Tibial artery (tissue), 4 donors: ENCODE measurements around the gene FNDC3A.

Source experiments
- DNase-seq, 2 donors: peaks; one replicate each; pipeline ENCODE4 v3.0.0-alpha.2; 2019
- H3K27ac ChIP-seq, 2 donors: fragments of 200-600 bp; sonication (generic) in 1 of 2; 1 replicate in 1 of 2; 2 replicates in 1 of 2; pipeline ENCODE4 v1.5.1; 2018 to 2019; ENCODE audit warnings: mild to moderate bottlenecking in 1 of 2
- H3K27me3 ChIP-seq, 2 donors: fragments of 200-600 bp; sonication (generic) in 1 of 2; one replicate each; pipeline versions ENCODE4 v1.5.1 to v1.6.0; 2016 to 2019
- H3K36me3 ChIP-seq, 3 donors: fragments of 200-600 bp; sonication (generic) in 2 of 3; one replicate each; pipeline ENCODE4 v1.5.1; 2016 to 2019; ENCODE audit warnings: mild to moderate bottlenecking in 2 of 3
- H3K4me1 ChIP-seq, 4 donors: fragments of 200-600 bp; sonication (generic) in 2 of 4; 1 replicate in 3 of 4; 2 replicates in 1 of 4; pipeline ENCODE4 v1.5.1; 2016 to 2019
- H3K4me3 ChIP-seq, 2 donors: fragments of 200-600 bp; sonication (generic) in 1 of 2; 1 replicate in 1 of 2; 2 replicates in 1 of 2; pipeline ENCODE4 v1.5.1; 2018 to 2019; ENCODE audit warnings: mild to moderate bottlenecking in 2 of 2
- H3K9me3 ChIP-seq, 3 donors: fragments of 200-600 bp; sonication (generic) in 1 of 3; one replicate each; pipeline ENCODE4 v1.5.1; 2016 to 2019
- CTCF ChIP-seq, 2 experiments: fragments of 200-600 bp in 1 of 2; fragments of 450-650 bp in 1 of 2; IDR thresholded peaks; one replicate each; pipeline ENCODE4 v1.5.1; 2017 to 2019; ENCODE audit warnings: antibody characterized with exemption in 2 of 2, mild to moderate bottlenecking in 1 of 2, moderate library complexity in 1 of 2
- intact Hi-C: fragments of 100-400 bp; cut with DNase I; formaldehyde crosslinking; loops from one replicate; pipeline ENCODE4 v1.15.0; 2023; ENCODE audit warnings: low total_unique reads

FNDC3A gene

GRCh38 chr13:49040872-49041271 lies 65.2 kb downstream of the FNDC3A start:
- no peak overlapping the region for H3K4me3 ChIP-seq
- H3K9me3 ChIP-seq = no peaks in the 10 kb centered on the region
- no peak for TF ChIP-seq CTCF (IDR thresholded peaks at IDR 0.05)
- H3K4me1 ChIP-seq = no peaks in the 10 kb centered on the region
- intact Hi-C loops = no loop called here
- H3K27ac ChIP-seq = no peak overlapping the region
- no peak for DNase-seq
- H3K36me3 ChIP-seq = peaks cover 0 to 9% (median 0%) of the 10 kb centered on the region in 3 donors
- H3K27me3 ChIP-seq = no peaks in the 10 kb centered on the region

GRCh38 chr13:49042476-49042875 lies 66.8 kb downstream of the FNDC3A start:
- intact Hi-C loops = no loop called here
- Histone ChIP-seq H3K9me3 (no peaks in the 10 kb centered on the region), H3K4me3 (no peak overlapping the region), H3K27me3 (no peaks in the 10 kb centered on the region), H3K27ac (no peak overlapping the region), H3K4me1 (no peaks in the 10 kb centered on the region), H3K36me3 (peaks cover 0 to 9% (median 0%) of the 10 kb centered on the region in 3 donors)
- no peak for DNase-seq
- no peak for TF ChIP-seq CTCF (IDR thresholded peaks at IDR 0.05)

- H3K27me3 ChIP-seq = no peaks in the 10 kb centered on the region
- H3K27ac ChIP-seq = no peak overlapping the region
- H3K9me3 ChIP-seq = no peaks in the 10 kb centered on the region
- intact Hi-C loops = no loop called here
- DNase-seq = no peak
- H3K4me3 ChIP-seq = no peak overlapping the region
- TF ChIP-seq CTCF (IDR thresholded peaks at IDR 0.05) = no peak
- H3K36me3 ChIP-seq = peaks cover 0 to 9% (median 0%) of the 10 kb centered on the region in 3 donors
- H3K4me1 ChIP-seq = no peaks in the 10 kb centered on the region
These were observed 68.3 kb downstream of the FNDC3A start for GRCh38 chr13:49044008-49044407.

- H3K27ac ChIP-seq = no peak overlapping the region
- no peaks in the 10 kb centered on the region for H3K9me3 ChIP-seq
- intact Hi-C loops = no loop called here
- no peak overlapping the region for H3K4me3 ChIP-seq
- TF ChIP-seq CTCF (IDR thresholded peaks at IDR 0.05) = no peak
- no peaks in the 10 kb centered on the region for H3K4me1 ChIP-seq
- DNase-seq = no peak
- H3K27me3 ChIP-seq = no peaks in the 10 kb centered on the region
- H3K36me3 ChIP-seq = peaks cover 0 to 5% (median 0%) of the 10 kb centered on the region in 3 donors
These were observed 69.1 kb downstream of the FNDC3A start for GRCh38 chr13:49044836-49045235.

- Histone ChIP-seq H3K36me3 (no peaks in the 10 kb centered on the region), H3K27me3 (no peaks in the 10 kb centered on the region), H3K9me3 (no peaks in the 10 kb centered on the region), H3K27ac (no peak overlapping the region), H3K4me1 (no peaks in the 10 kb centered on the region), H3K4me3 (no peak overlapping the region)
- TF ChIP-seq CTCF (IDR thresholded peaks at IDR 0.05) = no peak
- intact Hi-C loops = no loop called here
- DNase-seq = no peak
These were observed 70.3 kb downstream of the FNDC3A start for GRCh38 chr13:49046002-49046401.

- Histone ChIP-seq H3K4me1 (no peaks in the 10 kb centered on the region), H3K4me3 (no peak overlapping the region), H3K9me3 (no peaks in the 10 kb centered on the region), H3K36me3 (no peaks in the 10 kb centered on the region), H3K27ac (no peak overlapping the region), H3K27me3 (no peaks in the 10 kb centered on the region)
- intact Hi-C loops = no loop called here
- no peak for TF ChIP-seq CTCF (IDR thresholded peaks at IDR 0.05)
- no peak for DNase-seq
These were observed 70.8 kb downstream of the FNDC3A start for GRCh38 chr13:49046519-49046918.
